OCI-LY3 (cell line): ENCODE data around the gene DFFB.

Experiments
- H2AFZ ChIP-seq: fragments of 200-600, 300-600 bp; shearing (Covaris generic); 2 replicates; pipeline ENCODE4 v1.6.0; 2014; ENCODE audit warnings: antibody characterized with exemption, low read depth, low read length
- H3K27ac ChIP-seq: fragments of 200-600, 300-600 bp; sonication (generic); 2 replicates; pipeline ENCODE4 v1.5.1; 2014; ENCODE audit warnings: mild to moderate bottlenecking, low read length, moderate library complexity, mixed read lengths
- H3K27me3 ChIP-seq: fragments of 200-600, 300-600 bp; sonication (generic); 2 replicates; pipeline ENCODE4 v1.6.1; 2014; ENCODE audit warnings: low read depth, low read length, mixed read lengths
- H3K36me3 ChIP-seq: fragments of 200-600, 300-600 bp; sonication (generic); replicated peaks from 2 replicates; pipeline ENCODE3; 2014; ENCODE audit warnings: low read depth, low read length, mixed read lengths
- H3K4me1 ChIP-seq: fragments of 300-600, 200-600 bp; sonication (generic); 2 replicates; pipeline ENCODE4 v1.6.1; 2014; ENCODE audit warnings: low read length, mixed read lengths
- H3K4me2 ChIP-seq: fragments of 200-600, 300-600 bp; sonication (generic); 2 replicates; pipeline ENCODE4 v1.6.1; 2014; ENCODE audit warnings: low read length, mixed read lengths
- H3K4me3 ChIP-seq: fragments of 300-600, 200-600 bp; sonication (generic); 2 replicates; pipeline ENCODE4 v1.5.1; 2014; ENCODE audit warnings: antibody characterized with exemption, mild to moderate bottlenecking, low read length, moderate library complexity
- H3K79me2 ChIP-seq: fragments of 300-600, 200-600 bp; shearing (Covaris generic); 2 replicates; pipeline ENCODE4 v1.6.1; 2014; ENCODE audit warnings: mild to moderate bottlenecking, low read length, mixed read lengths
- H3K9ac ChIP-seq: fragments of 300-600, 200-600 bp; shearing (Covaris generic); 2 replicates; pipeline ENCODE4 v1.6.0; 2014; ENCODE audit warnings: mild to moderate bottlenecking, low read length, moderate library complexity
- H3K9me3 ChIP-seq: fragments of 200-600, 300-600 bp; shearing (Covaris generic); 2 replicates; pipeline ENCODE4 v1.6.1; 2014; ENCODE audit warnings: low read length, mixed read lengths; ENCODE audit not compliant: insufficient read depth
- H4K20me1 ChIP-seq: fragments of 200-600, 300-600 bp; sonication (generic); 2 replicates; pipeline ENCODE4 v1.6.1; 2016; ENCODE audit warnings: low read length, mixed read lengths; ENCODE audit not compliant: insufficient read depth
- EZH2phosphoT487 ChIP-seq: fragments of 200-600 bp; shearing (Covaris generic); IDR thresholded peaks from 2 replicates; pipeline ENCODE4 v1.6.1; 2018; ENCODE audit warnings: antibody characterized with exemption, mixed run types, low read depth
- TF ChIP-seq, protein P1 (sequence below): fragments of 200-600, 300-600 bp; sonication (generic); IDR thresholded peaks from 2 replicates; pipeline ENCODE4 v1.5.1; 2014; ENCODE audit warnings: antibody characterized with exemption, low read length, low read depth

DFFB gene

GRCh38 chr1:3919706-3920105 lies 62.4 kb downstream of the DFFB start:
- no peaks in the 10 kb centered on the region for H3K9me3 ChIP-seq
- H3K27ac ChIP-seq = no peak overlapping the region
- TF ChIP-seq EZH2phosphoT487 = no peak
- TF ChIP-seq, protein P1, sequence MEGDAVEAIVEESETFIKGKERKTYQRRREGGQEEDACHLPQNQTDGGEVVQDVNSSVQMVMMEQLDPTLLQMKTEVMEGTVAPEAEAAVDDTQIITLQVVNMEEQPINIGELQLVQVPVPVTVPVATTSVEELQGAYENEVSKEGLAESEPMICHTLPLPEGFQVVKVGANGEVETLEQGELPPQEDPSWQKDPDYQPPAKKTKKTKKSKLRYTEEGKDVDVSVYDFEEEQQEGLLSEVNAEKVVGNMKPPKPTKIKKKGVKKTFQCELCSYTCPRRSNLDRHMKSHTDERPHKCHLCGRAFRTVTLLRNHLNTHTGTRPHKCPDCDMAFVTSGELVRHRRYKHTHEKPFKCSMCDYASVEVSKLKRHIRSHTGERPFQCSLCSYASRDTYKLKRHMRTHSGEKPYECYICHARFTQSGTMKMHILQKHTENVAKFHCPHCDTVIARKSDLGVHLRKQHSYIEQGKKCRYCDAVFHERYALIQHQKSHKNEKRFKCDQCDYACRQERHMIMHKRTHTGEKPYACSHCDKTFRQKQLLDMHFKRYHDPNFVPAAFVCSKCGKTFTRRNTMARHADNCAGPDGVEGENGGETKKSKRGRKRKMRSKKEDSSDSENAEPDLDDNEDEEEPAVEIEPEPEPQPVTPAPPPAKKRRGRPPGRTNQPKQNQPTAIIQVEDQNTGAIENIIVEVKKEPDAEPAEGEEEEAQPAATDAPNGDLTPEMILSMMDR = no peak
- no peak overlapping the region for H3K9ac ChIP-seq
- H2AFZ ChIP-seq = no peak overlapping the region
- no peaks in the 10 kb centered on the region for H3K36me3 ChIP-seq
- no peaks in the 10 kb centered on the region for H3K27me3 ChIP-seq
- no peak overlapping the region for H3K4me3 ChIP-seq
- no peaks in the 10 kb centered on the region for H3K79me2 ChIP-seq
- no peaks in the 10 kb centered on the region for H4K20me1 ChIP-seq
- peaks cover 14% of the 10 kb centered on the region for H3K4me1 ChIP-seq
- no peak overlapping the region for H3K4me2 ChIP-seq

GRCh38 chr1:3921765-3922164 lies 64.5 kb downstream of the DFFB start:
- no peak overlapping the region for H3K27ac ChIP-seq
- H3K4me3 ChIP-seq = no peak overlapping the region
- no peaks in the 10 kb centered on the region for H3K36me3 ChIP-seq
- H3K4me1 ChIP-seq = peaks cover 14% of the 10 kb centered on the region
- no peak overlapping the region for H3K4me2 ChIP-seq
- H3K9ac ChIP-seq = no peak overlapping the region
- no peak for TF ChIP-seq EZH2phosphoT487
- TF ChIP-seq, protein P1 = no peak
- H3K79me2 ChIP-seq = no peaks in the 10 kb centered on the region
- no peaks in the 10 kb centered on the region for H3K27me3 ChIP-seq
- H2AFZ ChIP-seq = no peak overlapping the region
- H3K9me3 ChIP-seq = no peaks in the 10 kb centered on the region
- H4K20me1 ChIP-seq = no peaks in the 10 kb centered on the region

- H3K4me2 ChIP-seq = peak overlapping the region; percentile 34
- no peak for TF ChIP-seq EZH2phosphoT487
- TF ChIP-seq, protein P1 = no peak
- H3K4me3 ChIP-seq = no peak overlapping the region
These were observed 65.0 kb downstream of the DFFB start for GRCh38 chr1:3922201-3922725.

GRCh38 chr1:3922851-3923250 lies 65.6 kb downstream of the DFFB start:
- Histone ChIP-seq H3K9ac (no peak overlapping the region), H3K9me3 (no peaks in the 10 kb centered on the region), H3K27me3 (no peaks in the 10 kb centered on the region), H3K4me1 (peaks cover 14% of the 10 kb centered on the region), H3K4me3 (no peak overlapping the region), H3K79me2 (no peaks in the 10 kb centered on the region), H2AFZ (no peak overlapping the region), H3K4me2 (peak overlapping the region; percentile 34), H4K20me1 (no peaks in the 10 kb centered on the region), H3K36me3 (no peaks in the 10 kb centered on the region), H3K27ac (no peak overlapping the region)
- no peak for TF ChIP-seq EZH2phosphoT487
- TF ChIP-seq, protein P1 = no peak

More at GRCh38 chr1:3922201-3922725, 65.0 kb downstream of the DFFB start:
- H2AFZ ChIP-seq = no peak overlapping the region
- no peaks in the 10 kb centered on the region for H3K79me2 ChIP-seq
- H3K9me3 ChIP-seq = no peaks in the 10 kb centered on the region
- no peaks in the 10 kb centered on the region for H4K20me1 ChIP-seq
- H3K27me3 ChIP-seq = no peaks in the 10 kb centered on the region
- no peaks in the 10 kb centered on the region for H3K36me3 ChIP-seq
- no peak overlapping the region for H3K27ac ChIP-seq
- no peak overlapping the region for H3K9ac ChIP-seq
- peaks cover 14% of the 10 kb centered on the region for H3K4me1 ChIP-seq
